DND-41 (cell line): ENCODE results near the gene ZKSCAN8.
"Not testable (repeated sequence)": the region's sequence is repeated elsewhere in the genome, so short reads cannot be mapped to it uniquely, and the experiment has no call there.

ENCODE experiments used
- EZH2 ChIP-seq: IDR thresholded peaks from 3 replicates; pipeline ENCODE4 v1.6.1; 2012; ENCODE audit warnings: borderline replicate concordance, low read depth, mild to moderate bottlenecking, moderate library complexity, low read length, inconsistent platforms; ENCODE audit not compliant: severe bottlenecking
- TF ChIP-seq, protein P1 (sequence below): IDR thresholded peaks from 2 replicates; pipeline ENCODE4 v1.5.1; 2012; ENCODE audit warnings: borderline replicate concordance, low read length, moderate library complexity, mild to moderate bottlenecking; ENCODE audit not compliant: poor library complexity, severe bottlenecking; ENCODE audit errors: extremely low read depth

DNA sequence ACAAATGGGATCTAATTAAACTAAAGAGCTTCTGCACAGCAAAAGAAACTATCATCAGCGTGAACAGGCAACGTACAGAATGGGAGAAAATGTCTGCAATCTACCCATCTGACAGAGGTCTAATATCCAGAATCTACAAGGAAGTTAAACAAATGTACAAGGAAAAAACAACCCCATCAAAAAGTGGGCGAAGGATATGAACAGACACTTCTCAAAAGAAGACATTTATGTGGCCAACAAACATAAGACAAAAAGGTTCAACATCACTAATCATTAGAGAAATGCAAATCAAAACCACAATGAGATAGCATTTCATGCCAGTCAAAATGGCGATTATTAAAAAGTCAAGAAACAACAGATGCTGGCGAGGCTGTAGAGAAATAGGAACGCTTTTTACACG lies 39.5 kb upstream of the ZKSCAN8 start:
- TF ChIP-seq, protein P1, sequence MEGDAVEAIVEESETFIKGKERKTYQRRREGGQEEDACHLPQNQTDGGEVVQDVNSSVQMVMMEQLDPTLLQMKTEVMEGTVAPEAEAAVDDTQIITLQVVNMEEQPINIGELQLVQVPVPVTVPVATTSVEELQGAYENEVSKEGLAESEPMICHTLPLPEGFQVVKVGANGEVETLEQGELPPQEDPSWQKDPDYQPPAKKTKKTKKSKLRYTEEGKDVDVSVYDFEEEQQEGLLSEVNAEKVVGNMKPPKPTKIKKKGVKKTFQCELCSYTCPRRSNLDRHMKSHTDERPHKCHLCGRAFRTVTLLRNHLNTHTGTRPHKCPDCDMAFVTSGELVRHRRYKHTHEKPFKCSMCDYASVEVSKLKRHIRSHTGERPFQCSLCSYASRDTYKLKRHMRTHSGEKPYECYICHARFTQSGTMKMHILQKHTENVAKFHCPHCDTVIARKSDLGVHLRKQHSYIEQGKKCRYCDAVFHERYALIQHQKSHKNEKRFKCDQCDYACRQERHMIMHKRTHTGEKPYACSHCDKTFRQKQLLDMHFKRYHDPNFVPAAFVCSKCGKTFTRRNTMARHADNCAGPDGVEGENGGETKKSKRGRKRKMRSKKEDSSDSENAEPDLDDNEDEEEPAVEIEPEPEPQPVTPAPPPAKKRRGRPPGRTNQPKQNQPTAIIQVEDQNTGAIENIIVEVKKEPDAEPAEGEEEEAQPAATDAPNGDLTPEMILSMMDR = not testable (repeated sequence)
- not testable (repeated sequence) for TF ChIP-seq EZH2
